Midbrain (tissue), 1 donor: Measurements from ENCODE around the gene ULK1.

ENCODE experiments used
- DNase-seq: peaks from one replicate; lab custom pipeline; 2025; lab: John Stamatoyannopoulos, UW

The ULK1 gene

DNA sequence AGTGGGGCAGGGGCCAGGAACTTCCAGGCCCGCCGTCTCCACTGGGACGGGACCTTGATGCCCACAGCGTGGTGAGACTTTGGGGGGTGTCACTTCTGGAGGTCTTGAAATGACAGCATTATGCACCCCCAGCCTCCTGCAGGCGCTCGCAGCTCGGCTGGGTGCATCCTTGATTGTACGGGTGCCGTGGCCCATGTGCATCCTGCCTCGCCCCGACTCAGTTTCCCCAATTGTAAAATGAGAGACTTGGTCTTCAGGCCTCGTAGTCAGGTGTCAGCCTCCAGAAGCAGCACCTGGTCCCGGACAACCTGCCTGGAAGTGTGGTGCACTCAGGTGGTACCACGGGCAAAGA, 25.7 kb downstream of the ULK1 start:
- DNase-seq, result no peak

DNA sequence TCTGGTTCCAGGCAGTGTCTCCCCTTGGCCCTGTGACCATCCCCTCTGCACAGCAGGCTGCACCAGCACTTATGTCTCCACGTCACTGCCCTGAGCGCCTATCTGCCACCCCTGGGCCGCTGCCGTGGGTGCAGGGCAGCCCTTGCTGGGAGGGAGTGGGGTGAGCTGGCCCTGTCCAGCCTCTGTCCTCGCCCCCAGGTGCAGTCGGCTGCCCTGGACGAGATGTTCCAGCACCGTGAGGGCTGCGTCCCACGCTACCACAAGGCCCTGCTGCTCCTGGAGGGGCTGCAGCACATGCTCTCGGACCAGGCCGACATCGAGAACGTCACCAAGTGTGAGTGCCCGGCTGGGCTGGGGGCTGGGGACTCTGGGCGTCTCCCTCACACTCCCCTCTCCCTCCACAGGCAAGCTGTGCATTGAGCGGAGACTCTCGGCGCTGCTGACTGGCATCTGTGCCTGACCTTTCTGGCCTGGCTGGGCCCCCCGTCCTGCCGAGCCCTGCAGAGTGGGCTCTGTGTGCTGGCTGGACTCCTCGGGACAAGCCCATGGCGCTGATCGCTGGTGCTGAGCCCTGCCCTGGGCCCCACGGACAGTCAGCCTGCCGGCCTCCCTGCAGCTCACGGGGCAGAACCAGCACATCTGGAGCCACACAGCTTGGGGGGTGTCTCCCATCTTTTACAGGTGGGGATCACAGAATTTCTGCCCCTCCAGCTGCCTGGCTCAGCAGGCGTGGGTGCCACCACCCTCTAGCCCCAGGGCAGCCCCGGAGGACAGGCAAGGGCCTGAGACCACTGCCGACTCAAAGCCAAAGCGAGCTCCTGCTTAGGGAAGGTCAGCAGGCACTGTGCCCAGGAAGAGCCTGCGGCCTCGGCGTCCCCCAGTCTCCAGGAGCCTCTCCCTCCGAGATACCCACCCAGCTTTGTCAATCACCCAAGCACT, 26.7 kb downstream of the ULK1 start:
- no peak for DNase-seq

DNA sequence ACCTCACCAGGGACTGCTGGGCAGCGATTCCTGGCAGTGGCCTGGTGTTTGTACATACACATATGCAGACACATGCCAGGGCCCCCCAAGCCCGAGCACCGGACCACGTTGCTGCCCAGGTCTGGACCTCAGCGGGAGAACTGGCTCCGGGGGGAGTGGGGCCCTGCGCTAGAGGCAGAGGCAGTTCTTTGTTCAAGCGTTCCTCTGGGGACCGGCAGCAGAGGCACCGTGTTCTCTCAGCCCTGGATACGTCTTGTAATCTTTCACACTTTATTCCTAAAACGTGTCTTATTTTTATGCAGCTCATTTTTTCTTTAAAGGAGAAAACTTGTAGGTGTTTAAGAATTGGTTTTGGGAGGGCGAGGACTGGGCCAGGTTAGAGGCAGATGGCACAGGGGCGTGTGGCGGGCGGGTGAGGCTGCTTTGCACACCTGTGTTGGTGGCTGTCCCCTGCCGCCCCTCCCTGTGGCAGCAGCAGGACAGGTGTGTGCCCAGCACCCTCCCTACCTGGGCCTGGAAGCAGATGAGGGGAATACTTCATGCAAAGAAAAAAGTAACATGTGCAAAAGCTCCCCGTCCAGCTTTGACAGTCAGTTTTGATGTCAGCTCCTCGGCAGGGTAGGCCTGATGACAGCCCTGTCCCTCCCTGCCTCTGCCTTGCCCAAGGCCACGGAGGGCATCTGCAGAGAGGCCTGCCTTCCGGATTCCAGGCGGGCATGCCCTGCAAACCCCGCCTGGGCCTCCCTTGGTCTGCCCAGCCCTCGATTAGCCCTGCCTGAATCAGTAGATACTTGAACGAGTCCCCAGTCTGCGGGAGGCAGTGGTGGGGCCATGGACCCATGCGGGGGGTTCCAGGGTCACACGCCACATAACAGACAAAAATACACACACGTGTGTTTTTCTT, 27.7 kb downstream of the ULK1 start:
- DNase-seq, result no peak

- DNase-seq, result no peak
These were observed 28.4 kb downstream of the ULK1 start for GRCh38 chr12:131922772-131923171.

- no peak for DNase-seq
These were observed 28.8 kb downstream of the ULK1 start for GRCh38 chr12:131923260-131923659.

DNA sequence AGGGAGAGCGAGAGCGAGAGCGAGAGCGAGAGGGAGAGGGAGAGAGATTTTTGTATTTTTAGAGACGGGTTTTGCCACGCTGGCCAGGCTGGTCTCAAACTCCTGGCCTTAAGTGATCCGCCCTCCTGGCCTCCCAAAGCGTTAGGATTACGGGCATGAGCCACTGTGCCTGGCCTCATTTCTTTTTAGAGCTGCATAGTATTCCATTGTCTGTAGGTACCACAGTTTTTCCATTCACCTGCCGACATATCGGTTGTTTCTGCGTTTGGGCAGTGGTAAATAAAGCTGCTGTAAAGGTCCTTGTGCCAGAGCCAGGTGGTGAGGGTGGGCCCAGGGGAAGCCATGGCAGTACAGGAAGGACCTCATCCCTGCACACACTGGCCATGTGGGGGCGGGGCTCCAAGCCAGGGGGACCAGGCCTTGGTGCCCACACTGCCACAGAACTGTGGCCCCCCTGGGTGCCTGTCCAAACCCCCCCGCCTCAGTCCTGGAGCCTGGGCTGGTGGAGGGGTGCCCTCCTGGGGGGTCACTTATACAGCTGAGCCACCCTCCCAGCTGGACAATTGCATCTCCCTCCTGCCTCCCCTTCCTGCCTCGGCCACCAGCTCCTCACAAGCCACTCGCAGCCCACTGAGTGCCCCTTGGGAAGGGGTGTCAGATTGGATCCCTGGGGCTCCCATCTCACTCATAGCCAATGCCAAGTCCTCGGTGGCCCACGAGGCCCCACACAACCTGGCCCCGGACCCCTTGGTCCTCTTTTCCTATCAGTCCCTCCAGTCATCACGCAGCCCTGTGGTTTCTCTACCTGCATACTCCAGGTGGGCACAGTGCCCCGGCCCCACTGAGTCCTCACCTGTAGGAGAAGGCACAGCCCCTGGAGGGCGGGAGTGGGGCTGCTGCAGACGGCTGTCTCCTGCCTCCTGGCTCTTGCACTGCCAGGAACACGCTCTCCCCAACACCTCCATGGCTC, 33.0 kb downstream of the ULK1 start:
- no peak for DNase-seq

DNA sequence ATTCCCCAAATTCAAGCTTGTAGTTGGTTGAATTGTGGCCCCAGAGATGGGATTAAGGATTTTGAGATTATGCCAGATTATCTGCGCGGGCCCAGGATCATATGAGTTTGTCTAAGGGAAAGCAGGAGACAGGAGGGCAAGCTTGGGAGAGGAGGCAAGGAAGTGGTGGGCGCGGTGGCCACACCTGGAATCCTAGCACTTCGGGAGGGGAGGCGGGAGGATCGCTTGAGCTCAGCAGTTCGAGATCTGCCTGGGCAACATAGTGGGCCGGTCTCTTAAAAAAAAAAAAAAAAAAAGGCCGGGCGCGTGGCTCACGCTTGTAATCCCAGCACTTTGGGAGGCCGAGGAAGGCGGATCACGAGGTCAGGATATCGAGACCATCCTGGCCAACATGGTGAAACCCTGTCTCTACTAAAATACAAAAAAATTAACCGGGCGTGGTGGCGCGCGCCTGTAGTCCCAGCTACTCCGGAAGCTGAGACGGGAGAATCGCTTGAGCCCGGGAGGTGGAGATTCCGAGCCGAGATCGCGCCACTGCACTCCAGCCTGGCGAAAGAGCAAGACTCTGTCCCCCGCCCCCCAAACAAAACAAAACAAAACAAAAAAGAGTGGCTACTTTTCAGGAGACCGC, 33.8 kb downstream of the ULK1 start:
- DNase-seq, result no peak

DNA sequence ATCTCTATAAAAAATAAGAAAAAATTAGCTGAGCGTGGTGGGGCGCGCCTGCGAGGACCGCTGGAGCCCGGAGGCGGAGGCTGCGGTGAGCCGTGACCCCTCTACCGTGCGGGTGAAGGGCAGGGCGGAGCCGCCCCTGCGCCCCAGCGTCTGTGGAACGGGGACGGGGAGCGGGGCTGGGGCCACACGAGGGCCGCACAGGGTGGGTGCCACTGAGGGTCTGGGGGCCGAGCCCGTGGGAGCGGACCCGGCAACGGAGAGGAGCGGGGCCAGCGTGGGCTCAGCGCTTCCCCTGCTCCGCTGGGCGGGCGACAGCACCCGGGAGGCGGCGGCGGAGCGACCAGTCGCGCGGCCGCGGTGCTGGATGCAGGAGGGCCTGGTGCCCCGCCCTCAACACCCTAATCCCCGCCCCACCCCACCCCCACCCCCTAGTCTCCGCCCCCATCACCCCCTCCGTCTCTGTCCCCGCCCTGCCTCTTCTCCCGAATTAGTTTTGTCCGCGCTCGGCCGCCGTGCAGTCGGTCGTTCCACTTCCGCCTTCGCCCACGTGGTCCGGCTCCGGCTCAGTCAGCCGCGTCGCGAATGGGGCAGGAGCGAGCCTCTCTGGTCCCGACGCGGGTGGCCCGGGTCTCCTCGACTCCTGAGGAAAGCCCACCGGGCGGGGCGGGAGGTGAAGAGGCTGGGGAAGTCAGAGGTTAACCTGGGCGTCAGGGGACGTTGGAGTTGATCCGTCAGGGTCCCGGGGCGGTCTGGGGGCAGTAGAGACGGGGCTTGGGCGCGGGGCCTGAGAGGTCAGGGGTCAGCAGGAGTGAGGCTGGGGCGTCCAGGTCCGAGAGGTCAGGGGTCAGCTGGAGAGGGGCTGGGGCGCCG, 34.5 kb downstream of the ULK1 start, which contains the start of gene PUS1:
Gene PUS1 (plus strand): TSS at position 566 of the 870 bp plus-strand sequence. CDS start 447 bp downstream, outside the sequence.
- DNase-seq, result peak; percentile 93

DNA sequence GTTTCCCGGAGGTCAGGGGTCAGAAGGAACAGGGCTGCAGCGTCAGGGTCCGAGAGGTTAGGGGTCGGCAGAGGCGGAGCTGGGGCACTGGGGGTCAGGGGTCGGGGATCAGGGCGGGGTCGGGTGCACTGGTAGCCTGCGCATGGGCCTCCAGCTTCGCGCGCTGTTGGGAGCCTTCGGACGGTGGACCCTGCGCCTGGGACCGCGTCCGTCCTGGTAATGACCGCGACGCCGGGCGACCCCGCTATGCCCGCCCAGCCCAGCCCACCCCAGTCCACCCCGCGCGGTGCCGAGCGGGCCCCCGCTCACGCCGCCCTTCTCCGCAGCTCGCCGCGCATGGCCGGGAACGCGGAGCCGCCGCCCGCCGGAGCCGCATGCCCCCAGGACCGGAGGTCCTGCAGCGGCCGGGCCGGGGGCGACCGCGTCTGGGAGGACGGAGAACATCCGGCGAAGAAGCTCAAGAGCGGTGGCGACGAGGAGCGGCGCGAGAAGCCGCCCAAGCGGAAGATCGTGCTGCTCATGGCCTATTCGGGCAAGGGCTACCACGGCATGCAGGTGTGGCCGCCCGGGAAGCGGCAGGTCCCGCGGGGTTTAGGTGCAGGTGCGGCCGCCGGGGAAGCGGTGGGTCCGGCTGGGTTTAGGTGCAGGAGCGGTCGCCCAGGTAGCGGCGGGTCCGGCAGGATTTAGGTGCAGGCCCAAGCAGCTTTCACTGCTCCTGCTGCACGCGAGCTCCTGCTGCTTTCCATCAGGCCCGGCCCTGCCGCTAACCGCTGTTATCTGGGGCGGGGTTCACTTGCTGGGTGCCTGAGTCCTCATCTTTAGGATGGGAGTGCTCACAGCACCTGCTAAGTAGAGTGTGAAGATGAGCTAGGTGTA, 35.4 kb downstream of the ULK1 start:
- no peak for DNase-seq

- DNase-seq, result no peak
These were observed 36.1 kb downstream of the ULK1 start for GRCh38 chr12:131930510-131930909.

GRCh38 chr12:131933387-131933786, 39.0 kb downstream of the ULK1 start:
- no peak for DNase-seq

DNA sequence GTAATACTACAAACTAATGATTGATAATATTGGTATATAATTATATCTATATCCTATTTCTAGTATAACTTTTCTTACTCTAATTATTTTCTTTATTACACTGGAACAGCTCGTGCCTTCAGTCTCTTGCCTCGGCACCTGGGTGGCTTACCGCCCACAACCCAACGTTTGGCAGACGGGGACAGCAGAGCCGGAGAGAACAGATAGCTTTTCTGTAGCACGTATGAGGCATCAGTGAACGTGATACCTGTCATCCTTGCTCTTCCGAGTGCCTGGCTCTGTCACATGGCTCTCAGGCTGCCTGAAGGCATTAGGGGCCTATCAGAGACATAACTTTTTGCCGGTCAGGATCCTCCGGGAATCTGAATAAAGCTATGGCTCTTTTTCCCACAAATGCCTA, 40.1 kb downstream of the ULK1 start:
- no peak for DNase-seq

DNA sequence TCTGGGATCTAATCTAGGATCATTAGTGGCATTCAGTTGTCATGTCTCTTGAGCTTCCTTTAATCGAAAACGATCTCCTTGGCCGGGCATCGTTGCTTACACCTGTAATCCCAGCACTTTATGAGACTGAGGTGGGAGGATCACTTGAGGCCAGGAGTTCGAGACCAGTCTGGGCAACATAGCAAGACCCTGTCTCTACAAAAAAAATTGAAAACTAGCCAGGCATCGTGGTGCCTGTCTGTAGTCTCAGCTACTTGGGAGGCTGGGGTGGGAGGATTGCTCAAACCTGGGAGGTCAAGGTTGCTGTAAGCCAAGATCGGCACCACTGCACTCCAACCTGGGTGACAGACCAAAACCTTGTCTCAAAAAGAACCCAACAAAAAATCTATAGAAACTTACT, 43.7 kb downstream of the ULK1 start:
- no peak for DNase-seq

DNA sequence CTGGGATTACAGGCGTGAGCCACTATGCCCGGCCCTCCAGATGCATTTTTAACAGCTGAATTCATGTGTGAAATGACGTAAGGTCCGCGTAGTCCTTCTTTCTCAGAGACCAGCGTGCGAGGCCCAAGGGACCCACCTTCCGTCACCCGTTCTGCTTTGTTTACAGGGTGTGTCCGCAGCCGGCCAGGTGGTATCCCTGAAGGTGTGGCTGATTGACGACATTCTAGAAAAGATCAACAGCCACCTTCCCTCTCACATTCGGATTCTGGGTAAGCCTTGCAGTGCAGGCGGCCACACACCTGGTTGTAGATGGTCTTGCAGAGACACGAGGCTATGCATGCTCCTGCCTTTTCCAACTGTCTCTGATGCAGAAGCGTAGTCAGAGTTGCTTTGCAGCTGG, 44.6 kb downstream of the ULK1 start:
- no peak for DNase-seq

DNA sequence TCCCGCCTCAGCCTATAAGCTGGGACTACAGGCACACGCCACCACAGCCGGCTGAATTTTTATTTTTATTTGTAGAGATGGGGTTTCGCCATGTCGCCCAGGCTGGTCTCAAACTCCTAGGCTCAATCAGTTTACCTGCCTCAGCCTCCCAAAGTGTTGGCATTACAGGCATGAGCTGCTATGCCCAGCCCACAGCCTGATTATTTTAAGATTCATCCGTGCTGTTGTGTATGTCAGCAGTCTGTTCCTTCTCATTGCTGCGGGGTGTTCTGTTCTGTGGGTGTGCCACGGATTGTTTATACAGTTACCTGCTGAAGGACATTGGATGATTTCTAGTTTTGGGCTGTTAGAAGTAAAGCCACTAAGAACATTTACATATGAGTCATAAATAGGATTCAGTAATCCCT, 45.7 kb downstream of the ULK1 start:
- no peak for DNase-seq

DNA sequence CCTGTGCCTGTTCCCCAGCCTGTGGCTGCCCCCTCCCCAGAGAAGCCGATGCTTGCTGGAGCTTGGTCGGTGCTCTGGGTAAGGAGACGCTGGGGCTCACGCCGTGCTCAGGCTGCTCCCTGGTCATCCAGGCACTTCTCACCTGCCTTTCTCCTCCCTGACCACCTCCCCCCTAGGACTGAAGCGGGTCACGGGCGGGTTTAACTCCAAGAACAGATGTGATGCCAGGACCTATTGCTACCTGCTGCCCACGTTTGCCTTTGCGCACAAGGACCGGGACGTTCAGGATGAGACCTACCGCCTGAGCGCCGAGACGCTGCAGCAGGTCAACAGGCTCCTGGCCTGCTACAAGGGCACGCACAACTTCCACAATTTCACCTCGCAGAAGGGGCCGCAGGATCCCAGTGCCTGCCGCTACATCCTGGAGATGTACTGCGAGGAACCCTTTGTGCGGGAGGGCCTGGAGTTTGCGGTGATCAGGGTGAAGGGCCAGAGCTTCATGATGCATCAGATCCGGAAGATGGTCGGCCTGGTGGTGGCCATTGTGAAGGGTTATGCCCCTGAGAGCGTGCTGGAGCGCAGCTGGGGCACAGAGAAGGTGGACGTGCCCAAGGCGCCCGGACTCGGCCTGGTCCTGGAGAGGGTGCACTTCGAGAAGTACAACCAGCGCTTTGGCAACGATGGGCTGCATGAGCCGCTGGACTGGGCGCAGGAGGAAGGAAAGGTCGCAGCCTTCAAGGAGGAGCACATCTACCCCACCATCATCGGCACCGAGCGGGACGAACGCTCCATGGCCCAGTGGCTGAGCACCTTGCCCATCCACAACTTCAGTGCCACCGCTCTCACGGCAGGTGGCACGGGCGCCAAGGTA, 46.9 kb downstream of the ULK1 start:
- no peak for DNase-seq

- no peak for DNase-seq
These were observed 47.5 kb downstream of the ULK1 start for GRCh38 chr12:131941987-131942341.

DNA sequence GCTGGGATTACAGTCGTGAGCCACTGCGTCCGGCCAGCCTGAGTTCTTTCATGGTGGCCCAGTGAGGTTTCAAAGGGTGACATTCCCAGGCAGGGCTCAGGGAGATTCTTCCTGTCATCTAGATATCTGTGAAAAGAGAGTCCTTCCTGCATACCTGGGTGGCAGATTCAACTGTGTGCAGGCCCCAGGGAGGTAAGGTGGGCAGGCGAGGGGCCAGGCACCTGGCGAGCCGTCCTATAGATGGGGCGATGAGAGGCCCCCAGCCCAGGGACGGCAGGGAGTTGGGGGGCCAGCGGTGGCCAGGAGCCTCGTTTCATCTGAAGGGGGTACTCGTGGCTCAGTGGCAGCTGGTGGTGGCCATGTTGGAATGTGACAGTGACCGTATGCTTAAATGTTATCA, 48.2 kb downstream of the ULK1 start:
- DNase-seq, result no peak
